ENCODE measurements around the gene KAT2B. TPM values are rescaled to one million over a fixed set of nuclear protein-coding genes. Genes with fewer than 3 reads are reported as not detected.
"Not testable (repeated sequence)": the region's sequence is repeated elsewhere in the genome, so short reads cannot be mapped to it uniquely, and the experiment has no call there.

The KAT2B gene
- total RNA-seq, 1 experiment from 2014 or later = 3.7 TPM

DNA sequence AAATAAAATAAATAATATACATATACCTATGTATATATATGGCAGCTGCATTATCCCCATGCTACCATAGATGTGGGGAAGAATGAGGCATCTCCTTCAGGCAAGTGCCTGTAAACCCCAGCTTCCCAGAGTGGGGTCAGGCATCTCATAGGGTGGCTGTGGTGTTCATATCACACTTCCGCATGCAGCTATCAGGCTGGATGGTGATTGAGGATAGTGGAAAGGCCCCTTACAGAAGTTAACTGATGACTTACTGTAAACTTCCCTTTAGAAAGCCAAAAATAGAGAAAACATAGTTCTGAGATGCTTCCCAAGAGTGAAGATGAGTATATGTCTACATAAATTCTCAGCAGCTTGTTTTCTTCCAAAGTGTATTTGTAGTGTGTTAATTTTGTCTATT, 24.7 kb upstream of the KAT2B start:
- no peaks in the 10 kb centered on the region for H3K36me3 ChIP-seq (ENCODE audit: control insufficient read depth in 1 of 2, insufficient read depth in 2 of 2, low read length in 2 of 2)
- ChIA-PET CTCF (no interaction called here), RAD21 (ENCODE audit: low non-redundant PET in 1 of 2, low total read pairs in 2 of 2, uncharacterized antibody in 2 of 2, unreplicated experiment in 2 of 2) (no interaction called here), POLR2A (no interaction called here)
- no peak overlapping the region for H3K4me3 ChIP-seq (replicated peaks in 1 of 2; ENCODE audit: low read depth in 1 of 2, low read length in 2 of 2)
- no peaks in the 10 kb centered on the region for H3K9me2 ChIP-seq (ENCODE audit: insufficient read depth)
- no peak overlapping the region for H3K4me2 ChIP-seq (ENCODE audit: low read length)
- H2AFZ ChIP-seq (ENCODE audit: low read depth, low read length, poor library complexity, severe bottlenecking) = no peak overlapping the region
- H4K20me1 ChIP-seq (ENCODE audit: insufficient read depth) = no peaks in the 10 kb centered on the region
- H3K9ac ChIP-seq (ENCODE audit: low read length) = no peak overlapping the region
- no TSS peak for BruUV-seq (replicated peaks)
- no peak for ATAC-seq
- H3K79me2 ChIP-seq (ENCODE audit: insufficient read depth, low read length) = no peaks in the 10 kb centered on the region
- TF ChIP-seq CEBPB (IDR thresholded peaks at IDR 0.05; ENCODE audit: low read depth) = no peak
- no peak for TF ChIP-seq SRF (IDR thresholded peaks at IDR 0.05; ENCODE audit: low read depth)
- no peak for TF ChIP-seq ZNF274 (IDR thresholded peaks at IDR 0.05; ENCODE audit: low read depth, low read length)
- no peak for TF ChIP-seq FOSL1 (IDR thresholded peaks at IDR 0.05; ENCODE audit: low read depth)
- TF ChIP-seq POLR2AphosphoS5 (IDR thresholded peaks at IDR 0.05; ENCODE audit: low read depth, low read length) = no peak
- no peak for TF ChIP-seq POLR2A (IDR thresholded peaks at IDR 0.05; ENCODE audit: borderline replicate concordance, extremely low read depth, insufficient read depth, insufficient read length)
- TF ChIP-seq YY1 (IDR thresholded peaks at IDR 0.05; ENCODE audit: extremely low read depth, insufficient replicate concordance, low read depth, low read length) = no peak
- TF ChIP-seq, protein P1, sequence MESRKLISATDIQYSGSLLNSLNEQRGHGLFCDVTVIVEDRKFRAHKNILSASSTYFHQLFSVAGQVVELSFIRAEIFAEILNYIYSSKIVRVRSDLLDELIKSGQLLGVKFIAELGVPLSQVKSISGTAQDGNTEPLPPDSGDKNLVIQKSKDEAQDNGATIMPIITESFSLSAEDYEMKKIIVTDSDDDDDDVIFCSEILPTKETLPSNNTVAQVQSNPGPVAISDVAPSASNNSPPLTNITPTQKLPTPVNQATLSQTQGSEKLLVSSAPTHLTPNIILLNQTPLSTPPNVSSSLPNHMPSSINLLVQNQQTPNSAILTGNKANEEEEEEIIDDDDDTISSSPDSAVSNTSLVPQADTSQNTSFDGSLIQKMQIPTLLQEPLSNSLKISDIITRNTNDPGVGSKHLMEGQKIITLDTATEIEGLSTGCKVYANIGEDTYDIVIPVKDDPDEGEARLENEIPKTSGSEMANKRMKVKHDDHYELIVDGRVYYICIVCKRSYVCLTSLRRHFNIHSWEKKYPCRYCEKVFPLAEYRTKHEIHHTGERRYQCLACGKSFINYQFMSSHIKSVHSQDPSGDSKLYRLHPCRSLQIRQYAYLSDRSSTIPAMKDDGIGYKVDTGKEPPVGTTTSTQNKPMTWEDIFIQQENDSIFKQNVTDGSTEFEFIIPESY (IDR thresholded peaks at IDR 0.05; ENCODE audit: extremely low read depth, insufficient replicate concordance, low read length) = no peak
- TF ChIP-seq, protein P2, sequence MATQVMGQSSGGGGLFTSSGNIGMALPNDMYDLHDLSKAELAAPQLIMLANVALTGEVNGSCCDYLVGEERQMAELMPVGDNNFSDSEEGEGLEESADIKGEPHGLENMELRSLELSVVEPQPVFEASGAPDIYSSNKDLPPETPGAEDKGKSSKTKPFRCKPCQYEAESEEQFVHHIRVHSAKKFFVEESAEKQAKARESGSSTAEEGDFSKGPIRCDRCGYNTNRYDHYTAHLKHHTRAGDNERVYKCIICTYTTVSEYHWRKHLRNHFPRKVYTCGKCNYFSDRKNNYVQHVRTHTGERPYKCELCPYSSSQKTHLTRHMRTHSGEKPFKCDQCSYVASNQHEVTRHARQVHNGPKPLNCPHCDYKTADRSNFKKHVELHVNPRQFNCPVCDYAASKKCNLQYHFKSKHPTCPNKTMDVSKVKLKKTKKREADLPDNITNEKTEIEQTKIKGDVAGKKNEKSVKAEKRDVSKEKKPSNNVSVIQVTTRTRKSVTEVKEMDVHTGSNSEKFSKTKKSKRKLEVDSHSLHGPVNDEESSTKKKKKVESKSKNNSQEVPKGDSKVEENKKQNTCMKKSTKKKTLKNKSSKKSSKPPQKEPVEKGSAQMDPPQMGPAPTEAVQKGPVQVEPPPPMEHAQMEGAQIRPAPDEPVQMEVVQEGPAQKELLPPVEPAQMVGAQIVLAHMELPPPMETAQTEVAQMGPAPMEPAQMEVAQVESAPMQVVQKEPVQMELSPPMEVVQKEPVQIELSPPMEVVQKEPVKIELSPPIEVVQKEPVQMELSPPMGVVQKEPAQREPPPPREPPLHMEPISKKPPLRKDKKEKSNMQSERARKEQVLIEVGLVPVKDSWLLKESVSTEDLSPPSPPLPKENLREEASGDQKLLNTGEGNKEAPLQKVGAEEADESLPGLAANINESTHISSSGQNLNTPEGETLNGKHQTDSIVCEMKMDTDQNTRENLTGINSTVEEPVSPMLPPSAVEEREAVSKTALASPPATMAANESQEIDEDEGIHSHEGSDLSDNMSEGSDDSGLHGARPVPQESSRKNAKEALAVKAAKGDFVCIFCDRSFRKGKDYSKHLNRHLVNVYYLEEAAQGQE (IDR thresholded peaks at IDR 0.05; ENCODE audit: low read depth) = no peak
- no peak for TF ChIP-seq ZFX (IDR thresholded peaks at IDR 0.05)
- no peak for TF ChIP-seq CBX3 (IDR thresholded peaks at IDR 0.05; ENCODE audit: low read depth)
- TF ChIP-seq JUND (IDR thresholded peaks at IDR 0.05) = no peak
- no peak for TF ChIP-seq EGR1 (IDR thresholded peaks at IDR 0.05; ENCODE audit: low read depth)
- no peak for TF ChIP-seq SP1 (IDR thresholded peaks at IDR 0.05; ENCODE audit: low read depth)
- no peak for TF ChIP-seq EZH2phosphoT487 (IDR thresholded peaks at IDR 0.05; ENCODE audit: borderline replicate concordance)
- TF ChIP-seq, protein P3, sequence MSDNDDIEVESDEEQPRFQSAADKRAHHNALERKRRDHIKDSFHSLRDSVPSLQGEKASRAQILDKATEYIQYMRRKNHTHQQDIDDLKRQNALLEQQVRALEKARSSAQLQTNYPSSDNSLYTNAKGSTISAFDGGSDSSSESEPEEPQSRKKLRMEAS (IDR thresholded peaks at IDR 0.05) = no peak
- no peak overlapping the region for H3K27ac ChIP-seq (ENCODE audit: low read depth, low read length)
- H3K9me3 ChIP-seq (ENCODE audit: control insufficient read depth in 1 of 2, insufficient read depth in 1 of 2, low read depth in 1 of 2, low read length in 2 of 2) = no peaks in the 10 kb centered on the region
- intact Hi-C loops (cut with micrococcal nuclease) = no loop called here
- H3K4me1 ChIP-seq (ENCODE audit: control insufficient read depth in 1 of 2, insufficient read depth in 2 of 2, low read length in 2 of 2) = no peaks in the 10 kb centered on the region
- no peak for DNase-seq (ENCODE audit: low read depth, low spot score)
- no peaks in the 10 kb centered on the region for H3K27me3 ChIP-seq (ENCODE audit: insufficient read depth, low read length)

DNA sequence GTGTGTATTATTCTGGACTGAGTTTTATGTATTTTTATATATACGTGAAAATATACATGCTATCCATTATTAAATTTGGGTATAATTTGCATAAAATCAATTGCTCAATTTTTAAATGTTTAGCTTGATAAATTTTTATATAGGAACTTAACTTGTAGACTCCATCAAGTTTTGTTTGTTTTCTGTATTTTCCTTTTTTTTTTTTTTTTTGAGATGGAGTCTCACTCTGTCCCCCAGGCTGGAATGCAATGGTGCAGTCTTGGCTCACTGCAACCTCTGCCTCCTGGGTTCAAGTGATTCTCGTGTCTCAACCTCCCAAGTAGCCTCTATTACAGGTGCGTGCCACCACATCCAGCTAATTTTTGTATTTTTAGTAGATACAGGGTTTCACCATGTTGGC, 24.2 kb upstream of the KAT2B start:
- H4K20me1 ChIP-seq (ENCODE audit: insufficient read depth); BruUV-seq (replicated peaks); H3K9me2 ChIP-seq (ENCODE audit: insufficient read depth); H3K36me3 ChIP-seq (ENCODE audit: control insufficient read depth in 1 of 2, insufficient read depth in 2 of 2, low read length in 2 of 2); H3K4me1 ChIP-seq (ENCODE audit: control insufficient read depth in 1 of 2, insufficient read depth in 2 of 2, low read length in 2 of 2); intact Hi-C loops (cut with micrococcal nuclease); H3K9me3 ChIP-seq (ENCODE audit: control insufficient read depth in 1 of 2, insufficient read depth in 1 of 2, low read depth in 1 of 2, low read length in 2 of 2); H3K27ac ChIP-seq (ENCODE audit: low read depth, low read length); CTCF ChIA-PET; H2AFZ ChIP-seq (ENCODE audit: low read depth, low read length, poor library complexity, severe bottlenecking); H3K79me2 ChIP-seq (ENCODE audit: insufficient read depth, low read length); ATAC-seq; H3K4me2 ChIP-seq (ENCODE audit: low read length); DNase-seq (ENCODE audit: low read depth, low spot score); H3K27me3 ChIP-seq (ENCODE audit: insufficient read depth, low read length); H3K9ac ChIP-seq (ENCODE audit: low read length); POLR2A ChIA-PET; RAD21 ChIA-PET (ENCODE audit: low non-redundant PET in 1 of 2, low total read pairs in 2 of 2, uncharacterized antibody in 2 of 2, unreplicated experiment in 2 of 2); H3K4me3 ChIP-seq (replicated peaks in 1 of 2; ENCODE audit: low read depth in 1 of 2, low read length in 2 of 2): not testable (repeated sequence)
